SK-N-SH (cell line): ENCODE measurements around the gene CD74. TPM values are rescaled to one million over a fixed set of nuclear protein-coding genes. Genes with fewer than 3 reads are reported as not detected.

ENCODE experiments used
- CTCF ChIA-PET: fragments of 300-600, 350-600 bp; formaldehyde crosslinking; extraction: SDS; loops from one replicate; lab custom pipeline; 2021; lab: Yijun Ruan, JAX
- POLR2A ChIA-PET: fragments of 350-600 bp; sonication (Branson Sonifier 250); formaldehyde crosslinking; extraction: SDS; loops from one replicate; lab custom pipeline; 2020; ENCODE audit warnings: antibody characterized with exemption, inconsistent platforms; lab: Yijun Ruan, JAX
- DNase-seq: peaks from one replicate; pipeline ENCODE4 v3.0.0; 2012
- H2AFZ ChIP-seq: fragments of 200-600 bp; sonication (generic); 2 replicates; pipeline ENCODE4 v1.8.1; 2016; ENCODE audit warnings: antibody characterized with exemption, mild to moderate bottlenecking, low read depth
- H3F3A ChIP-seq: fragments of 200-600 bp; sonication (generic); replicated peaks from 2 replicates; pipeline ENCODE3; 2016; ENCODE audit warnings: antibody characterized with exemption, mild to moderate bottlenecking; ENCODE audit not compliant: insufficient read depth
- H3K27ac ChIP-seq, 2 experiments: fragments of 200-500 bp in 1 of 2; fragments of 200-600 bp in 1 of 2; sonication (Bioruptor generic) in 1 of 2; sonication (generic), shearing (Covaris generic) in 1 of 2; 2 replicates each; pipeline versions ENCODE4 v1.5.1 to v1.6.1; 2014 to 2016; ENCODE audit warnings: low read depth in 2 of 2, inconsistent platforms in 1 of 2, low read length in 1 of 2, mild to moderate bottlenecking in 1 of 2, mixed read lengths in 1 of 2
- H3K27me3 ChIP-seq: fragments of 200-600 bp; sonication (generic), shearing (Covaris generic); 2 replicates; pipeline ENCODE4 v1.6.1; 2016; ENCODE audit warnings: mixed run types; ENCODE audit not compliant: insufficient read depth
- H3K36me3 ChIP-seq, 2 experiments: fragments of 200-500 bp in 1 of 2; fragments of 200-600 bp in 1 of 2; sonication (Bioruptor generic) in 1 of 2; sonication (generic) in 1 of 2; replicated peaks in 1 of 2; 2 replicates each; pipeline versions ENCODE3 to v1.5.1; 2014 to 2016; ENCODE audit warnings: low read length in 1 of 2, mild to moderate bottlenecking in 1 of 2; ENCODE audit not compliant: insufficient read depth in 2 of 2, control insufficient read depth in 1 of 2
- H3K4me1 ChIP-seq, 2 experiments: fragments of 200-500 bp in 1 of 2; fragments of 200-600 bp in 1 of 2; sonication (Bioruptor generic) in 1 of 2; sonication (generic), shearing (Covaris generic) in 1 of 2; 2 replicates each; pipeline versions ENCODE4 v1.5.1 to v1.6.1; 2014 to 2016; ENCODE audit warnings: low read depth in 1 of 2, low read length in 1 of 2, mixed run types in 1 of 2; ENCODE audit not compliant: insufficient read depth in 2 of 2, control insufficient read depth in 1 of 2
- H3K4me2 ChIP-seq: fragments of 200-600 bp; sonication (generic), shearing (Covaris generic); 2 replicates; pipeline ENCODE4 v1.6.1; 2017; ENCODE audit warnings: mixed run types
- H3K4me3 ChIP-seq, 2 experiments: fragments of 200-500 bp in 1 of 2; fragments of 200-600 bp in 1 of 2; sonication (Bioruptor generic) in 1 of 2; sonication (generic), shearing (Covaris generic) in 1 of 2; 2 replicates each; pipeline versions ENCODE4 v1.5.1 to v1.8.1; 2014 to 2016; ENCODE audit warnings: low read depth in 2 of 2, inconsistent platforms in 1 of 2, low read length in 1 of 2, mild to moderate bottlenecking in 1 of 2, mixed read lengths in 1 of 2, moderate library complexity in 1 of 2
- H3K79me2 ChIP-seq: fragments of 200-600 bp; sonication (generic); 2 replicates; pipeline ENCODE4 v1.8.1; 2017; ENCODE audit warnings: mild to moderate bottlenecking; ENCODE audit not compliant: insufficient read depth
- H3K9ac ChIP-seq: fragments of 200-600 bp; sonication (generic); 2 replicates; pipeline ENCODE4 v1.6.1; 2017; ENCODE audit warnings: mixed run types
- H3K9me2 ChIP-seq: fragments of 200-600 bp; sonication (generic); 2 replicates; pipeline ENCODE4 v1.6.1; 2017; ENCODE audit warnings: mixed run types
- H3K9me3 ChIP-seq: fragments of 200-600 bp; sonication (generic); 2 replicates; pipeline ENCODE4 v1.6.1; 2017; ENCODE audit warnings: mixed run types, mild to moderate bottlenecking, moderate library complexity
- H4K20me1 ChIP-seq: fragments of 200-600 bp; sonication (generic); 2 replicates; pipeline ENCODE4 v1.6.1; 2017; ENCODE audit warnings: mild to moderate bottlenecking, mixed run types; ENCODE audit not compliant: insufficient read depth
- ELF1 ChIP-seq: IDR thresholded peaks from 2 replicates; pipeline ENCODE4 v1.4.0; 2012
- EP300 ChIP-seq, 2 experiments: IDR thresholded peaks; 2 replicates each; pipeline versions ENCODE4 v1.4.0 to v1.6.1; 2012; ENCODE audit warnings: borderline replicate concordance in 1 of 2, low read depth in 1 of 2, low read length in 1 of 2
- EZH2phosphoT487 ChIP-seq: fragments of 200-600 bp; sonication (generic); IDR thresholded peaks from 2 replicates; pipeline ENCODE4 v1.6.1; 2017; ENCODE audit warnings: low read depth, mixed run types, mild to moderate bottlenecking, antibody characterized with exemption, moderate library complexity, borderline replicate concordance
- FOSL2 ChIP-seq: IDR thresholded peaks from 2 replicates; pipeline ENCODE4 v1.4.0; 2012; ENCODE audit warnings: low read depth, mild to moderate bottlenecking, moderate library complexity, borderline replicate concordance
- FOXJ3 ChIP-seq: sonication (generic); formaldehyde crosslinking; IDR thresholded peaks from 2 replicates; pipeline ENCODE4 v1.5.1; 2020; ENCODE audit warnings: mild to moderate bottlenecking, missing genetic modification reagents
- FOXM1 ChIP-seq: IDR thresholded peaks from 2 replicates; pipeline ENCODE4 v1.4.0; 2012; ENCODE audit warnings: low read depth, mild to moderate bottlenecking
- GABPA ChIP-seq: IDR thresholded peaks from 2 replicates; pipeline ENCODE4 v1.4.0; 2012; ENCODE audit warnings: low read depth, mild to moderate bottlenecking
- MXI1 ChIP-seq: IDR thresholded peaks from 2 replicates; pipeline ENCODE4 v1.6.1; 2012; ENCODE audit warnings: mild to moderate bottlenecking, low read depth, low read length, improper control_type of control experiment
- NRF1 ChIP-seq: IDR thresholded peaks from 2 replicates; pipeline ENCODE4 v1.6.1; 2012; ENCODE audit warnings: low read depth, mild to moderate bottlenecking, low read length
- RAD21 ChIP-seq: IDR thresholded peaks from 2 replicates; pipeline ENCODE4 v1.6.1; 2012; ENCODE audit warnings: mild to moderate bottlenecking, low read length
- RFX5 ChIP-seq: IDR thresholded peaks from 2 replicates; pipeline ENCODE4 v1.6.1; 2012; ENCODE audit warnings: mild to moderate bottlenecking, improper control_type of control experiment, low read length
- SIN3A ChIP-seq: IDR thresholded peaks from 2 replicates; pipeline ENCODE4 v1.6.1; 2012; ENCODE audit warnings: low read depth, mild to moderate bottlenecking, low read length, moderate library complexity, borderline replicate concordance
- TCF12 ChIP-seq: IDR thresholded peaks from 2 replicates; pipeline ENCODE4 v1.4.0; 2012
- TEAD4 ChIP-seq: IDR thresholded peaks from 2 replicates; pipeline ENCODE4 v1.4.0; 2012; ENCODE audit warnings: mild to moderate bottlenecking, borderline replicate concordance; ENCODE audit not compliant: insufficient read depth
- YY1 ChIP-seq: IDR thresholded peaks from 2 replicates; pipeline ENCODE4 v1.4.0; 2012; ENCODE audit warnings: low read depth, mild to moderate bottlenecking
- WGBS: methylation state at CpG from one replicate; pipeline ENCODE4 v1.1.6; 2017; ENCODE audit warnings: low lambda C conversion rate; 5-methylcytosine and 5-hydroxymethylcytosine counted together
- polyA plus RNA-seq, 3 experiments: library from polyadenylated mRNA; depleted of rRNA; stranded (reverse); fragments of >200 nt; gene quantifications; 2 replicates each; pipeline ENCODE4 v1.2.3, GENCODE V29; 2012
- TF ChIP-seq, protein P1 (sequence below): fragments of 150-350 bp; IDR thresholded peaks from 2 replicates; pipeline ENCODE4 v1.6.1; 2016; ENCODE audit warnings: mild to moderate bottlenecking, low read depth, low read length
- TF ChIP-seq, protein P2 (sequence below): IDR thresholded peaks from 2 replicates; pipeline ENCODE4 v1.4.0; 2012; ENCODE audit warnings: low read depth, borderline replicate concordance
- TF ChIP-seq, protein P3 (sequence below): fragments of 150-350 bp; IDR thresholded peaks from 2 replicates; pipeline ENCODE4 v1.6.1; 2017; ENCODE audit warnings: antibody characterized with exemption, low read length, low read depth, borderline replicate concordance
- TF ChIP-seq, protein P4 (sequence below): IDR thresholded peaks from 2 replicates; pipeline ENCODE4 v1.4.0; 2012; ENCODE audit warnings: low read depth

The CD74 gene
- polyA plus RNA-seq, 1 of the 3 experiments (the other 2 are of a cell fraction): 0.26 TPM

DNA sequence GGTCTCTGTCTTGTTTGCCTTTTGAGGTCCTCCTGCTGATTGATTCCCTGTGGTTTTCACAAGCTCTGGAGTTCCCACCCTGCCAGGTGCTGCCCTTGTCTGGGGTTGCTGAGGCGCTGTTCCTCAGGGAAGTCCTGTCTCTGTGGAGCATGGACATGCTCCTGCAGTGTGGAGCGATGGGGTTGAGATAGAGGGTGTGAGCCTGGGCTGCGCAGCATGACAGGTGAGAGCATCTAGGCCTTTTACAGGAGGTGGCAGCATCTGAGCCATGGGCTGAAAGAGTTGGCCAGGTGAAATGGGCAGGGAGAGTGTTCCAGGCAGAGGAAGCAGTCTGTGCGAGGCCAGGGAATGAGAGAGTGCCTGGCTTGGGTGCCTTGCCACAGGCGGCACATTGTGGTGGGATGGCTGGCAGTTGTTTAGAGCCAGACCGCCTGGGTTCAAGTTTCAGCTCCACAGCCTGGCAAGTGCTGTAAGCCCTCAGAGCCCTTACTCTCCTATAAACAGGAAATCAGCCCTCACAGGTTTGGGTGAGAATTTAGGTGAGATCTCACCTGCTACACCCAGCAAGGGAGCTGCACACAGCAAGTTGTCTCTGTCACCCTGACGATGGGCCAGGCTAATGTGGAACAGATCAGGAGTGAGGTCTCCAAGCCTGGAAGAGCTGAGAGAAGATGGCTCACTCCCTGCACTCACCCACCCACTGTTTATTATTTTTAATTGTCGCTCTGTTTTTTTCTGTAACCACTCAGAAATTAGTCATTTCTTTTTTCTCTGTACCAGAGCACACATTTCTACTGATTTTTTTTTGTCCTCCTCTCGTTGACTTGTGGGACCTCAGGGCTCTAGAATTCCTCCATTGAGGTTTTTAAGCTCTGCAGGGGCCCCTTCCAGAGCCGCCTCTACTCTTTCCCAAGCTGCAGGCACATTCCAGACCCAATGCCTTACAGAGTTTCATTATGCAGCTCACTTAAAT lies 35.6 kb downstream of the CD74 start (continued):
- no peak for TF ChIP-seq EP300 (IDR thresholded peaks at IDR 0.05; ENCODE audit: borderline replicate concordance in 1 of 2, low read depth in 1 of 2, low read length in 1 of 2)
- TF ChIP-seq RFX5: no peak

DNA sequence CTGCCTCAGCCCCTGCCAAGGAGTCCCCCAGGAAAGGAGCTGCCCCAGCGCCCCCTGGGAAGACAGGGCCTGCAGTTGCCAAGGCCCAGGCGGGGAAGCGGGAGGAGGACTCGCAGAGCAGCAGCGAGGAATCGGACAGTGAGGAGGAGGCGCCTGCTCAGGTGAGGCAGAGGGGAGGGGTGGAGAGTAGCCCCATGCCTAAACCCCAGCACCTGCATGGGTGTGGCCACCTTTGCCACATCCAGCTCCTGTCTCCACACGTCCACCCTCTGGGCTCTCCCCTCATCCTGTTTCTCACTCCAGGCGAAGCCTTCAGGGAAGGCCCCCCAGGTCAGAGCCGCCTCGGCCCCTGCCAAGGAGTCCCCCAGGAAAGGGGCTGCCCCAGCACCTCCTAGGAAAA lies 38.1 kb downstream of the CD74 start:
- peaks cover 31% of the 10 kb centered on the region for H3F3A ChIP-seq
- WGBS: 96% methylated on average over 11 of the region's 11 CpGs
- POLR2A ChIA-PET: interaction anchor here (0.6 to 1.7 kb wide), 2 partner anchors 17 to 38 kb away, joined by 3 to 4 read pairs; partner anchors contain the start of gene TCOF1
- H3K9me2 ChIP-seq: no peaks in the 10 kb centered on the region
- H3K9me3 ChIP-seq: no peaks in the 10 kb centered on the region
- peaks cover 39 to 85% of the 10 kb centered on the region in 2 experiments for H3K36me3 ChIP-seq
- H3K79me2 ChIP-seq: no peaks in the 10 kb centered on the region
- no peak overlapping the region for H2AFZ ChIP-seq
- H3K9ac ChIP-seq: no peak overlapping the region
- H3K4me3 ChIP-seq: no peak overlapping the region
- no peak overlapping the region for H3K4me2 ChIP-seq
- DNase-seq: no peak
- CTCF ChIA-PET: interaction anchor here (1.7 kb wide), 1 partner anchor 24 kb away, joined by 7 read pairs; no protein-coding TSS in a partner anchor
- H3K4me1 ChIP-seq: peaks cover 21 to 28% of the 10 kb centered on the region in 2 experiments; a peak in 3 of 4 replicates
- no peak for TF ChIP-seq MXI1
- no peak for TF ChIP-seq TEAD4
- TF ChIP-seq NRF1: no peak
- TF ChIP-seq FOSL2: no peak
- no peak for TF ChIP-seq SIN3A
- TF ChIP-seq ELF1: no peak
- no peak for TF ChIP-seq EZH2phosphoT487
- TF ChIP-seq GABPA: no peak
- TF ChIP-seq, protein P1, sequence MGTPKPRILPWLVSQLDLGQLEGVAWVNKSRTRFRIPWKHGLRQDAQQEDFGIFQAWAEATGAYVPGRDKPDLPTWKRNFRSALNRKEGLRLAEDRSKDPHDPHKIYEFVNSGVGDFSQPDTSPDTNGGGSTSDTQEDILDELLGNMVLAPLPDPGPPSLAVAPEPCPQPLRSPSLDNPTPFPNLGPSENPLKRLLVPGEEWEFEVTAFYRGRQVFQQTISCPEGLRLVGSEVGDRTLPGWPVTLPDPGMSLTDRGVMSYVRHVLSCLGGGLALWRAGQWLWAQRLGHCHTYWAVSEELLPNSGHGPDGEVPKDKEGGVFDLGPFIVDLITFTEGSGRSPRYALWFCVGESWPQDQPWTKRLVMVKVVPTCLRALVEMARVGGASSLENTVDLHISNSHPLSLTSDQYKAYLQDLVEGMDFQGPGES: no peak
- TF ChIP-seq RFX5: no peak
- TF ChIP-seq, protein P2, sequence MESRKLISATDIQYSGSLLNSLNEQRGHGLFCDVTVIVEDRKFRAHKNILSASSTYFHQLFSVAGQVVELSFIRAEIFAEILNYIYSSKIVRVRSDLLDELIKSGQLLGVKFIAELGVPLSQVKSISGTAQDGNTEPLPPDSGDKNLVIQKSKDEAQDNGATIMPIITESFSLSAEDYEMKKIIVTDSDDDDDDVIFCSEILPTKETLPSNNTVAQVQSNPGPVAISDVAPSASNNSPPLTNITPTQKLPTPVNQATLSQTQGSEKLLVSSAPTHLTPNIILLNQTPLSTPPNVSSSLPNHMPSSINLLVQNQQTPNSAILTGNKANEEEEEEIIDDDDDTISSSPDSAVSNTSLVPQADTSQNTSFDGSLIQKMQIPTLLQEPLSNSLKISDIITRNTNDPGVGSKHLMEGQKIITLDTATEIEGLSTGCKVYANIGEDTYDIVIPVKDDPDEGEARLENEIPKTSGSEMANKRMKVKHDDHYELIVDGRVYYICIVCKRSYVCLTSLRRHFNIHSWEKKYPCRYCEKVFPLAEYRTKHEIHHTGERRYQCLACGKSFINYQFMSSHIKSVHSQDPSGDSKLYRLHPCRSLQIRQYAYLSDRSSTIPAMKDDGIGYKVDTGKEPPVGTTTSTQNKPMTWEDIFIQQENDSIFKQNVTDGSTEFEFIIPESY: no peak
- no peak for TF ChIP-seq TCF12
- no peak for TF ChIP-seq FOXM1
- no peak for TF ChIP-seq YY1
- TF ChIP-seq, protein P3, sequence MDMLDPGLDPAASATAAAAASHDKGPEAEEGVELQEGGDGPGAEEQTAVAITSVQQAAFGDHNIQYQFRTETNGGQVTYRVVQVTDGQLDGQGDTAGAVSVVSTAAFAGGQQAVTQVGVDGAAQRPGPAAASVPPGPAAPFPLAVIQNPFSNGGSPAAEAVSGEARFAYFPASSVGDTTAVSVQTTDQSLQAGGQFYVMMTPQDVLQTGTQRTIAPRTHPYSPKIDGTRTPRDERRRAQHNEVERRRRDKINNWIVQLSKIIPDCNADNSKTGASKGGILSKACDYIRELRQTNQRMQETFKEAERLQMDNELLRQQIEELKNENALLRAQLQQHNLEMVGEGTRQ: no peak
- TF ChIP-seq, protein P4, sequence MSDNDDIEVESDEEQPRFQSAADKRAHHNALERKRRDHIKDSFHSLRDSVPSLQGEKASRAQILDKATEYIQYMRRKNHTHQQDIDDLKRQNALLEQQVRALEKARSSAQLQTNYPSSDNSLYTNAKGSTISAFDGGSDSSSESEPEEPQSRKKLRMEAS: no peak
- no peak for TF ChIP-seq RAD21
- no peak for TF ChIP-seq FOXJ3 (CRISPR knock-in tag)
- H4K20me1 ChIP-seq: no peaks in the 10 kb centered on the region
- peak overlapping the region in 1 of 2 experiments; percentile 99; a peak in 1 of 4 replicates for H3K27ac ChIP-seq
- no peaks in the 10 kb centered on the region for H3K27me3 ChIP-seq
